ENCODE measurements around the gene NHLH1. TPM values are rescaled to one million over a fixed set of nuclear protein-coding genes. Genes with fewer than 3 reads are reported as not detected.

The NHLH1 gene
- total RNA-seq, 1 experiment from 2014 or later = 0.43 TPM

GRCh38 chr1:160408864-160409263 lies 42.0 kb downstream of the NHLH1 start:
- Histone ChIP-seq H3K27ac (ENCODE audit: low read depth, low read length, poor library complexity, severe bottlenecking) (no peak overlapping the region), H3K27me3 (replicated peaks; ENCODE audit: insufficient read depth, low read depth, low read length, poor library complexity) (no peaks in the 10 kb centered on the region)
- CTCF ChIA-PET = no interaction called here

GRCh38 chr1:160409486-160409885 lies 42.6 kb downstream of the NHLH1 start:
- no peak overlapping the region for H3K4me3 ChIP-seq (ENCODE audit: low read depth, low read length, poor library complexity, severe bottlenecking)
- no peak for DNase-seq (ENCODE audit: low spot score)
- no peaks in the 10 kb centered on the region for H3K9me3 ChIP-seq (ENCODE audit: low read depth, low read length, poor library complexity, severe bottlenecking)
- peaks cover 4% of the 10 kb centered on the region for H3K4me1 ChIP-seq (ENCODE audit: insufficient read depth, low read length, poor library complexity, severe bottlenecking)
- TF ChIP-seq CTCF (conservative IDR thresholded peaks at IDR 0.05; ENCODE audit: low read depth, low read length) (no peak), EZH2 (IDR thresholded peaks at IDR 0.05; ENCODE audit: borderline replicate concordance, low read depth, low read length, poor library complexity, severe bottlenecking) (no peak)
- no peaks in the 10 kb centered on the region for H3K27me3 ChIP-seq (replicated peaks; ENCODE audit: insufficient read depth, low read depth, low read length, poor library complexity)
- POLR2A ChIA-PET (ENCODE audit: low non-redundant PET) = no interaction called here
- no TSS peak for BruUV-seq (replicated peaks)
- CTCF ChIA-PET = interaction anchor here (0.6 kb wide), 1 partner anchor 309 kb away, joined by 3 read pairs; no protein-coding TSS in a partner anchor
- intact Hi-C loops (cut with micrococcal nuclease; ENCODE audit: unreplicated experiment) = no loop called here
- H3K36me3 ChIP-seq (ENCODE audit: insufficient read depth, low read length, poor library complexity, severe bottlenecking) = no peaks in the 10 kb centered on the region
- no peak overlapping the region for H3K27ac ChIP-seq (ENCODE audit: low read depth, low read length, poor library complexity, severe bottlenecking)

More at GRCh38 chr1:160408864-160409263, 42.0 kb downstream of the NHLH1 start:
- intact Hi-C loops (cut with micrococcal nuclease; ENCODE audit: unreplicated experiment) = no loop called here
- BruUV-seq (replicated peaks) = no TSS peak
- POLR2A ChIA-PET (ENCODE audit: low non-redundant PET) = no interaction called here
- H3K36me3 ChIP-seq (ENCODE audit: insufficient read depth, low read length, poor library complexity, severe bottlenecking) = no peaks in the 10 kb centered on the region
- TF ChIP-seq EZH2 (IDR thresholded peaks at IDR 0.05; ENCODE audit: borderline replicate concordance, low read depth, low read length, poor library complexity, severe bottlenecking) (no peak), CTCF (conservative IDR thresholded peaks at IDR 0.05; ENCODE audit: low read depth, low read length) (no peak)
- H3K9me3 ChIP-seq (ENCODE audit: low read depth, low read length, poor library complexity, severe bottlenecking) = no peaks in the 10 kb centered on the region
- peaks cover 4% of the 10 kb centered on the region for H3K4me1 ChIP-seq (ENCODE audit: insufficient read depth, low read length, poor library complexity, severe bottlenecking)
- DNase-seq (ENCODE audit: low spot score) = no peak
- no peak overlapping the region for H3K4me3 ChIP-seq (ENCODE audit: low read depth, low read length, poor library complexity, severe bottlenecking)

- intact Hi-C loops (cut with micrococcal nuclease; ENCODE audit: unreplicated experiment) = no loop called here
- no peaks in the 10 kb centered on the region for H3K36me3 ChIP-seq (ENCODE audit: insufficient read depth, low read length, poor library complexity, severe bottlenecking)
- TF ChIP-seq CTCF (conservative IDR thresholded peaks at IDR 0.05; ENCODE audit: low read depth, low read length) (no peak), EZH2 (IDR thresholded peaks at IDR 0.05; ENCODE audit: borderline replicate concordance, low read depth, low read length, poor library complexity, severe bottlenecking) (no peak)
- ChIA-PET POLR2A (ENCODE audit: low non-redundant PET) (no interaction called here), CTCF (no interaction called here)
- no peaks in the 10 kb centered on the region for H3K27me3 ChIP-seq (replicated peaks; ENCODE audit: insufficient read depth, low read depth, low read length, poor library complexity)
- no TSS peak for BruUV-seq (replicated peaks)
- peaks cover 4% of the 10 kb centered on the region for H3K4me1 ChIP-seq (ENCODE audit: insufficient read depth, low read length, poor library complexity, severe bottlenecking)
- no peak for DNase-seq (ENCODE audit: low spot score)
- no peak overlapping the region for H3K4me3 ChIP-seq (ENCODE audit: low read depth, low read length, poor library complexity, severe bottlenecking)
- no peaks in the 10 kb centered on the region for H3K9me3 ChIP-seq (ENCODE audit: low read depth, low read length, poor library complexity, severe bottlenecking)
- no peak overlapping the region for H3K27ac ChIP-seq (ENCODE audit: low read depth, low read length, poor library complexity, severe bottlenecking)
These were observed 43.6 kb downstream of the NHLH1 start for GRCh38 chr1:160410406-160411005.
